Left lung (tissue), 10 donors: ENCODE measurements around the gene WBP1. TPM values are rescaled to one million over a fixed set of nuclear protein-coding genes. Genes with fewer than 3 reads are reported as not detected.
A peak's percentile ranks its signal among the peaks of the same experiment; 100 is the strongest.

Source experiments
- ATAC-seq: fragments of 200-7000 bp; cut with Tn5 transposase; one replicate; pipeline ENCODE4 v1.9.1; 2020; ENCODE audit warnings: moderate library complexity
- DNase-seq, 4 donors: peaks; one replicate each; pipeline ENCODE4 v3.0.0-alpha.2; 2013 to 2020
- H3K27ac ChIP-seq, 2 donors: fragments of 200-600 bp; sonication (generic) in 1 of 2; one replicate each; pipeline versions ENCODE4 v1.5.0 to v1.8.0; 2020 to 2021
- H3K27me3 ChIP-seq, 2 donors: fragments of 200-600 bp; sonication (generic) in 1 of 2; one replicate each; pipeline versions ENCODE4 v1.5.0 to v1.8.0; 2020 to 2021
- H3K36me3 ChIP-seq, 2 donors: fragments of 200-600 bp; sonication (generic) in 1 of 2; one replicate each; pipeline versions ENCODE4 v1.5.0 to v1.8.0; 2020 to 2021
- H3K4me1 ChIP-seq, 2 donors: fragments of 200-600 bp; one replicate each; pipeline ENCODE4 v1.8.0; 2021
- H3K4me3 ChIP-seq, 2 donors: fragments of 200-600 bp; sonication (generic) in 1 of 2; one replicate each; pipeline versions ENCODE4 v1.5.0 to v1.8.0; 2020 to 2021; ENCODE audit warnings: mild to moderate bottlenecking in 1 of 2
- H3K9me3 ChIP-seq, 2 donors: fragments of 200-600 bp; sonication (generic) in 1 of 2; one replicate each; pipeline versions ENCODE4 v1.5.0 to v1.8.0; 2020 to 2021
- intact Hi-C, 2 donors: fragments of 100-400 bp; cut with DNase I; formaldehyde crosslinking; loops; one replicate each; pipeline versions ENCODE4 v1.11.2 to v1.14.2; 2022
- polyA plus RNA-seq, 6 donors: library from polyadenylated mRNA; unstranded; fragments of 120-200 nt; gene quantifications; one replicate each; pipeline ENCODE4 v1.2.1, GENCODE V29; 2013; ENCODE audit not compliant: insufficient read length in 6 of 6
- total RNA-seq, 2 donors: library from RNA; stranded (reverse); fragmentation: NEBNext Ultra II Directional; extraction: Animal tissue kit (Norgen Biotek cat#: 25700); gene quantifications; one replicate each; pipeline ENCODE4 v1.2.1, GENCODE V29; 2021
- TF ChIP-seq, protein P1 (sequence below), 2 donors: fragments of 200-600 bp; sonication (generic) in 1 of 2; IDR thresholded peaks; one replicate each; pipeline versions ENCODE4 v1.5.0 to v1.8.0; 2021; ENCODE audit warnings: antibody characterized with exemption in 2 of 2
- donor health status: DM: no; HTN: yes; CAD: no.
- donor health status: DM: no; HTN: no; CAD: no.

Gene WBP1
- total and polyA plus RNA-seq, 8 donors, result 38.7 to 122 (median 108) TPM

DNA sequence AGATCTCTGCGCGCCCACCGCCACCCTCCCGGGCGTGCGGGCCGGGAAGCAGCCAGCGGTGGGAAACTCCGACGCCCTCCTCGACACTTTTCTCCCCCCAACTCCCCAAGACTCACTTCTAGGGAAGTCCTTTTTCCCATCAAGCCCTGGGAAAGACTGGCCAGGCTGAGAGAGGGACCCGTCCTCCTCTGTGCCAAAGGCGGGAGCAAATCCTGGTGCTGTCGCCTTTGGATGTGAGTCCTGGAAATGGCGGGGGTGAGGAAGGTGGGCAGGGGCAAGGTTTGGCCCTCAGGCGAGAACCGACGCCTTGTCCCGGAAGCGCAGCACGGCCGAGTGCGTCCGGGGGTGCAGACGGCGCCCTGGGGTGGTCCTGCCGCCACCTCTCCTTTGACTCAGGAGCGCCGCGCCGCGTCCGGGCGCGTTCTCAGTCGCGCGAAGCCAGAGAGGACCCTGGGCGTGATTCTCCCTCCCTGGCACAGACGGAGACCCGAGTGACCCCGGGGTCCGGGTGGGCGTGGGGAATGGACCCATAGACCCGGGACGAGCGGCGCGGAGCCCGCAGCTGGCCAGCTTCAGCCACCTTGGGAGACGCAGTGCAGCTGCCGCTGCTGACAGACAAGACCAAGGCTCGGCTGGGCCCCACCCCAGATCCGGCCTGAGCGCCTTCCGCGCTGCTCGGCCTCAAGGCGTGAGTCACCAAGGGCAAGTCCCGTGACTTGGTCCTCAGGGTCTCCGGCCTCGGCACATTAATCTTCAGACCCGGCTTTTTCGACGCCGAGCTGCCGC lies 44.7 kb downstream of the WBP1 start:
- H3K4me3 ChIP-seq, result peak overlapping the region; percentile 54 to 79
- peaks cover 22 to 58% of the 10 kb centered on the region in 2 donors for H3K27me3 ChIP-seq
- H3K4me1 ChIP-seq, result peaks cover 33 to 76% of the 10 kb centered on the region in 2 donors
- TF ChIP-seq, protein P1, sequence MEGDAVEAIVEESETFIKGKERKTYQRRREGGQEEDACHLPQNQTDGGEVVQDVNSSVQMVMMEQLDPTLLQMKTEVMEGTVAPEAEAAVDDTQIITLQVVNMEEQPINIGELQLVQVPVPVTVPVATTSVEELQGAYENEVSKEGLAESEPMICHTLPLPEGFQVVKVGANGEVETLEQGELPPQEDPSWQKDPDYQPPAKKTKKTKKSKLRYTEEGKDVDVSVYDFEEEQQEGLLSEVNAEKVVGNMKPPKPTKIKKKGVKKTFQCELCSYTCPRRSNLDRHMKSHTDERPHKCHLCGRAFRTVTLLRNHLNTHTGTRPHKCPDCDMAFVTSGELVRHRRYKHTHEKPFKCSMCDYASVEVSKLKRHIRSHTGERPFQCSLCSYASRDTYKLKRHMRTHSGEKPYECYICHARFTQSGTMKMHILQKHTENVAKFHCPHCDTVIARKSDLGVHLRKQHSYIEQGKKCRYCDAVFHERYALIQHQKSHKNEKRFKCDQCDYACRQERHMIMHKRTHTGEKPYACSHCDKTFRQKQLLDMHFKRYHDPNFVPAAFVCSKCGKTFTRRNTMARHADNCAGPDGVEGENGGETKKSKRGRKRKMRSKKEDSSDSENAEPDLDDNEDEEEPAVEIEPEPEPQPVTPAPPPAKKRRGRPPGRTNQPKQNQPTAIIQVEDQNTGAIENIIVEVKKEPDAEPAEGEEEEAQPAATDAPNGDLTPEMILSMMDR (IDR thresholded peaks at IDR 0.05), result no peak
- peaks cover 0 to 18% of the 10 kb centered on the region in 2 donors for H3K36me3 ChIP-seq
- H3K9me3 ChIP-seq, result no peaks in the 10 kb centered on the region
- peak in 3 of 4 donors; percentile 75 to 96 (median 91) for DNase-seq
- H3K27ac ChIP-seq, result peak overlapping the region; percentile 87 to 88
- ATAC-seq, result peak; percentile 69
- intact Hi-C loops, result no loop called here

DNA sequence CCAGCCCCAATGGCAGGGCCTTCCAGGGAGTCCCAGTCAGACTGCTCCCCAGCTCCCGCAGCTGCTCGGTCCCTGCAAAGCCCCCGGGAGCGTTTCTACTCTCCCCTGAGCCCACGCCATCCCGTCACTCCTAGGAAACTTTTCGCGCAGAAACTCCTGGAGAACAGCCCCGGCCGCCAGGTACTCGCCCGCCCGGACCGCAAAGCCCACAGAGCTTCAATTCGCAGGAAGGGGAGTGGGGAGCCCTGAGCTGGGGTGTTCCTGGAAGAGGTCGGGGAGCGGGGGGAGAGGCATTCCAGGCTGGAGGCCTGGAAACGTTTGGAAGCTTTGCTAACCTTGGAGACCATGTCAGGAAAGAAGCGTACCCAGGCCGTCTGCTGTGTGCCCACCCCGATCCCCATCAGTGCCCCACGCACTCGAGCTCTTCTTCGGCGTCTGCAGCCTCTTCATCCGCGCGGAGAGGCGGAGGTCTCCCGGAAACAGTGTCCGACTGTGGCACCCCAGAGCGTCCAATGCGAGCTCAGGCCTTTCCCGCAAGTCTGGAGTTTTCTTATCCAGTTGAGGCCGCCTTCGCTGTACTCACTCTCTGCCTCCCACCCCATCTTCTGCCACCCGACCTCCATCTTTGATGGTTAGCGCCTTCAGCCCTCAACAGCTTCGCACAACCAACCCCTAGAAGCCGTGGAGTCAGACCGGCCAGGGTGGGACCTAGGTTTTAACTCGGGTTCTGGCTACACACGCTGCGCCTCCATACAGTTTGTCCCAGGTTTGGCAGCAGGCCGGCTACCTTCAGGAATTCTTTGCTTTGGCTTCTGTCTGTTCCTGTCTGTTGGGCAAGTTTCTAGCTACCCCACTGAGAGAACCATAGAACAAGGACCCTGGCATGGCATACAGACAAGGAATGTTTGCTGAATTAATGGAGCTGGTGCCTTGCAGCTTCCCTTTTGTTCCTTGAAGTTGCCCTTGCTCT lies 45.6 kb downstream of the WBP1 start:
- Histone ChIP-seq H3K4me3 (peak overlapping the region; percentile 54 to 79), H3K4me1 (peaks cover 31 to 73% of the 10 kb centered on the region in 2 donors), H3K9me3 (no peaks in the 10 kb centered on the region), H3K27ac (peak overlapping the region; percentile 87 to 88), H3K36me3 (peaks cover 0 to 18% of the 10 kb centered on the region in 2 donors), H3K27me3 (peaks cover 18 to 57% of the 10 kb centered on the region in 2 donors)
- TF ChIP-seq, protein P1 (IDR thresholded peaks at IDR 0.05), result no peak
- DNase-seq (no peak), ATAC-seq (no peak)
- intact Hi-C loops, result no loop called here

DNA sequence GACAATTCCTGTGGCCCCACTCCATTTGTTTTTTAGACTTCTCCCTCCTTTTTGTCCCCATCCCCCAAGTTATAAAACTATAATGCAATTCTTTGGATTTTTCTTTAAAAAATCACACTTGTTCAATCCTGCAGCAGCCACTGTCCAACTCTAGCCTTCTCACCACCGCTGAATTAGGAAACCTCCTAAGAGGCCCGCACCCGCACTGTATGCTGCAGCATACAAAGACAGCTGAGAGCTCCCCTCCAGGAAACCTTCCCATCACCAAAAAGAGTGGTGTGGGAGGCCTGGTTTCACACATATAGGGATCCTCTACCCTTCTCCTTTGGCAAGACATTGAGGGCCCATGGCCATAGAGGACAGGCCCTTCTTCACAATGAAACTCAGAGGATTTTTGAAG lies 46.4 kb downstream of the WBP1 start:
- no peaks in the 10 kb centered on the region for H3K9me3 ChIP-seq
- peaks cover 25 to 65% of the 10 kb centered on the region in 2 donors for H3K4me1 ChIP-seq
- peaks cover 0 to 18% of the 10 kb centered on the region in 2 donors for H3K36me3 ChIP-seq
- no peak overlapping the region for H3K27ac ChIP-seq
- DNase-seq, result no peak
- H3K27me3 ChIP-seq, result peaks cover 15 to 57% of the 10 kb centered on the region in 2 donors
- ATAC-seq, result no peak
- intact Hi-C loops, result no loop called here
- H3K4me3 ChIP-seq, result peak overlapping the region in 1 of 2 donors; percentile 79
- TF ChIP-seq, protein P1 (IDR thresholded peaks at IDR 0.05), result no peak

DNA sequence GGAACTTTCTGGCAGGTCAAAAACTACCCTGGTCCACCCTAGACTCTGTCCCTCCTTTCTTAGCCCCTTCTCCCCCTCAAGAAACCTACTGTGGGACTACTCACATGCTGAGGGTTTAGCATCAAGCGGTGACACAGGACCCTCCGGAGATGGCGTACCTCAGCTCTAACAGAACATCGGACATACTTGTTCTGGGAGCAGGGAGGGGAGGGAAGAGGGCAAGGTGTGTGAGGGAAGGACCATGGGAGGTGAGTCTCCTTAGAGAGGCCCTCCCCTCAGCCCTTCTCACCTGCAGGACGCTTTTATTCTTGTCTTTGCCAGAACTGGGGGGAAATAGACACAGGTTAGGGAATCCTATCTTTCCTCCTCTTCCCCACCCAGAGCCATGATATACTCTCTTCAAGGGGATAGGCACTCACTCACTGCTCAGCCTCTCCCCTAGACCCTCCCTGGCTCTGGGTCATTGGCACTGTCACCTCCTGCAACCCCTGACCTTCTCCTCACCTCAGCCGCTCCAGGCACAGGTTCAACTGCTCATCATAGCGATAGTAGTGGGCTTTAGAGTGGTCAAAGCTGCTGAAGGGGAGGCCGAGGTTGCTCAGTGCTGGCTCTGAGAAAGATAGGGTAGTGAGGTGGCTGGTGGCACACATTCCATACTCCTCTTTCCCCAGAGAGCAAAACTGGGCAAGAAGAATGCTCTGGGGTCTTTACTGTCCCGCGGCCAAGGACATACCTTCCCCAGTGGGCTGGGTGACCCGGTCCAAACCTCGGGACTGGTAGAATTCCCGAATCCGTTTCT lies 47.4 kb downstream of the WBP1 start:
- peaks cover 19 to 57% of the 10 kb centered on the region in 2 donors for H3K27me3 ChIP-seq
- H3K4me3 ChIP-seq, result peak overlapping the region in 1 of 2 donors; percentile 79
- TF ChIP-seq, protein P1 (IDR thresholded peaks at IDR 0.05), result no peak
- H3K9me3 ChIP-seq, result no peaks in the 10 kb centered on the region
- H3K4me1 ChIP-seq, result peaks cover 24 to 62% of the 10 kb centered on the region in 2 donors
- intact Hi-C loops, result no loop called here
- H3K27ac ChIP-seq, result peak overlapping the region in 1 of 2 donors; percentile 98
- DNase-seq, result no peak
- no peak for ATAC-seq
- peaks cover 0 to 18% of the 10 kb centered on the region in 2 donors for H3K36me3 ChIP-seq
